Panc1 (cell line): ENCODE data around the gene UGT1A4. TPM values are rescaled to one million over a fixed set of nuclear protein-coding genes. Genes with fewer than 3 reads are reported as not detected.

Experiments
- ATAC-seq: fragments of 200-7000 bp; cut with Tn5 transposase; 2 replicates; pipeline ENCODE4 v1.9.1; 2020; ENCODE audit warnings: mild to moderate bottlenecking, moderate library complexity
- BruUV-seq: library from RNA; stranded (reverse); fragments of 400-500 nt; replicated peaks from 2 replicates; lab custom pipeline; 2021; lab: Mats Ljungman, UMichigan
- CTCF ChIA-PET: fragments of 300-600 bp; sonication (Branson Sonifier 250); formaldehyde crosslinking; loops from one replicate; lab custom pipeline; 2022; ENCODE audit warnings: antibody characterized with exemption; lab: Charles Lee
- POLR2A ChIA-PET: fragments of 300-600 bp; sonication (Branson Sonifier 250); formaldehyde crosslinking; loops from one replicate; lab custom pipeline; 2022; ENCODE audit warnings: antibody characterized with exemption; lab: Charles Lee
- DNase-seq: peaks from one replicate; pipeline ENCODE4 v3.0.0-alpha.2; 2010; ENCODE audit warnings: low read depth, low spot score
- H3K27ac ChIP-seq: 2 replicates; pipeline ENCODE4 v1.5.1; 2011; ENCODE audit warnings: mild to moderate bottlenecking, low read length, inconsistent platforms
- H3K27me3 ChIP-seq: fragments of 200-500 bp; sonication (Bioruptor generic); 2 replicates; pipeline ENCODE4 v1.6.0; 2014; ENCODE audit warnings: low read length, inconsistent platforms; ENCODE audit not compliant: control insufficient read depth, insufficient read depth
- H3K36me3 ChIP-seq: fragments of 200-500 bp; sonication (Bioruptor generic); 2 replicates; pipeline ENCODE4 v1.5.1; 2014; ENCODE audit warnings: inconsistent platforms, mild to moderate bottlenecking, low read length, moderate library complexity; ENCODE audit not compliant: control insufficient read depth, insufficient read depth
- H3K4me1 ChIP-seq: 2 replicates; pipeline ENCODE4 v1.5.1; 2011; ENCODE audit warnings: inconsistent platforms, mild to moderate bottlenecking, low read length, moderate library complexity; ENCODE audit not compliant: control insufficient read depth, insufficient read depth
- H3K4me3 ChIP-seq, 2 experiments: 2 replicates each; pipeline ENCODE4 v1.5.1; 2011 to 2012; ENCODE audit warnings: low read depth in 2 of 2, low read length in 2 of 2, mild to moderate bottlenecking in 2 of 2, inconsistent platforms in 1 of 2, moderate library complexity in 1 of 2
- H3K9me3 ChIP-seq: fragments of 200-500 bp; sonication (Bioruptor generic); 2 replicates; pipeline ENCODE4 v1.5.1; 2014; ENCODE audit warnings: low read depth, mild to moderate bottlenecking, inconsistent platforms, low read length, moderate library complexity; ENCODE audit not compliant: control insufficient read depth, insufficient read depth
- POLR2AphosphoS5 ChIP-seq: IDR thresholded peaks from 2 replicates; pipeline ENCODE4 v1.6.1; 2012; ENCODE audit warnings: mild to moderate bottlenecking, low read depth, low read length, moderate library complexity
- SIN3A ChIP-seq: IDR thresholded peaks from 2 replicates; pipeline ENCODE4 v1.6.1; 2012; ENCODE audit warnings: low read depth, mild to moderate bottlenecking, low read length, moderate library complexity, borderline replicate concordance; ENCODE audit not compliant: insufficient read depth
- TCF7L2 ChIP-seq: IDR thresholded peaks from 2 replicates; pipeline ENCODE4 v1.6.1; 2011; ENCODE audit warnings: mild to moderate bottlenecking, low read depth, low read length, inconsistent platforms
- in situ Hi-C: cut with HindIII; loops from 2 replicates; pipeline ENCODE4 v1.10.0; 2016; ENCODE audit warnings: low sequenced_read_pairs, low pct_unique_long_range_greater_than_20kb
- intact Hi-C: fragments of 100-400 bp; cut with micrococcal nuclease; formaldehyde crosslinking; loops from one replicate; pipeline ENCODE4 v1.10.0; 2022; ENCODE audit not compliant: unreplicated experiment
- total RNA-seq: library from RNA; stranded (reverse); gene quantifications from one replicate; pipeline ENCODE4 v1.2.1, GENCODE V29; 2021; ENCODE audit not compliant: unreplicated experiment
- TF ChIP-seq, protein P1 (sequence below): fragments of 450-650 bp; IDR thresholded peaks from 2 replicates; pipeline ENCODE4 v1.5.1; 2017; ENCODE audit warnings: mild to moderate bottlenecking
- TF ChIP-seq, protein P2 (sequence below), 2 experiments: IDR thresholded peaks; 2 replicates each; pipeline ENCODE4 v1.6.1; 2011 to 2012; ENCODE audit warnings: low read depth in 2 of 2, control low read depth in 1 of 2, low read length in 1 of 2, mild to moderate bottlenecking in 1 of 2, moderate library complexity in 1 of 2; ENCODE audit not compliant: insufficient read depth in 1 of 2

Gene UGT1A4
- total RNA-seq, 1 experiment from 2014 or later: not detected

DNA sequence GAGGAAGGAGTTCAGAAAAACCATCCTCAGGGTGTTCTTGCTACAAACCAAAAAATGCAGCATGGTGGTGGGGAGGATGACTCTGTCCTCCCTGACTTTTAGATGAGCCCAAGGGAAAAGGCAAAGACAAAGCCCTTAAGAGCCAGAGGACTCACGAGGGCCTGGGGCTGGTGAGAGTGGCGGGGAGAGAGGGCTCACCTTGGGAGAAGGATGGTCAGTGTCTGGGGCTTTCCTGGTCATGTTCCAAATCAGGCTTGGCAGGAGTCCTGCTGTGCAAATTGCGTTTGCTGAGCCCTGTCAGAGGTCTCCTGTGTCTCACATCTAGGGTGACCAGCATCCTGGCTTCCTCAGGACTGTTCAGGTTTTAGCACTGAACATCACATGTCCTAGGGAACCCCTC is 46.2 kb downstream of the UGT1A4 start:
- CTCF ChIA-PET: no interaction called here
- intact Hi-C loops: no loop called here

GRCh38 chr2:233766416-233766815 is 47.9 kb downstream of the UGT1A4 start:
- POLR2A ChIA-PET: no interaction called here
- Histone ChIP-seq H3K27me3 (peaks cover 4% of the 10 kb centered on the region; the same call in 1 of the 2 replicates), H3K4me1 (no peaks in the 10 kb centered on the region), H3K9me3 (no peaks in the 10 kb centered on the region), H3K4me3 (no peak overlapping the region), H3K27ac (no peak overlapping the region), H3K36me3 (no peaks in the 10 kb centered on the region)
- intact Hi-C loops (no loop called here), in situ Hi-C loops (no loop called here)
- BruUV-seq: no TSS peak
- DNase-seq (no peak), ATAC-seq (no peak)
- CTCF ChIA-PET: no interaction called here
- TF ChIP-seq, protein P1, sequence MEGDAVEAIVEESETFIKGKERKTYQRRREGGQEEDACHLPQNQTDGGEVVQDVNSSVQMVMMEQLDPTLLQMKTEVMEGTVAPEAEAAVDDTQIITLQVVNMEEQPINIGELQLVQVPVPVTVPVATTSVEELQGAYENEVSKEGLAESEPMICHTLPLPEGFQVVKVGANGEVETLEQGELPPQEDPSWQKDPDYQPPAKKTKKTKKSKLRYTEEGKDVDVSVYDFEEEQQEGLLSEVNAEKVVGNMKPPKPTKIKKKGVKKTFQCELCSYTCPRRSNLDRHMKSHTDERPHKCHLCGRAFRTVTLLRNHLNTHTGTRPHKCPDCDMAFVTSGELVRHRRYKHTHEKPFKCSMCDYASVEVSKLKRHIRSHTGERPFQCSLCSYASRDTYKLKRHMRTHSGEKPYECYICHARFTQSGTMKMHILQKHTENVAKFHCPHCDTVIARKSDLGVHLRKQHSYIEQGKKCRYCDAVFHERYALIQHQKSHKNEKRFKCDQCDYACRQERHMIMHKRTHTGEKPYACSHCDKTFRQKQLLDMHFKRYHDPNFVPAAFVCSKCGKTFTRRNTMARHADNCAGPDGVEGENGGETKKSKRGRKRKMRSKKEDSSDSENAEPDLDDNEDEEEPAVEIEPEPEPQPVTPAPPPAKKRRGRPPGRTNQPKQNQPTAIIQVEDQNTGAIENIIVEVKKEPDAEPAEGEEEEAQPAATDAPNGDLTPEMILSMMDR: no peak
- TF ChIP-seq POLR2AphosphoS5: no peak
- no peak for TF ChIP-seq SIN3A
- TF ChIP-seq, protein P2, sequence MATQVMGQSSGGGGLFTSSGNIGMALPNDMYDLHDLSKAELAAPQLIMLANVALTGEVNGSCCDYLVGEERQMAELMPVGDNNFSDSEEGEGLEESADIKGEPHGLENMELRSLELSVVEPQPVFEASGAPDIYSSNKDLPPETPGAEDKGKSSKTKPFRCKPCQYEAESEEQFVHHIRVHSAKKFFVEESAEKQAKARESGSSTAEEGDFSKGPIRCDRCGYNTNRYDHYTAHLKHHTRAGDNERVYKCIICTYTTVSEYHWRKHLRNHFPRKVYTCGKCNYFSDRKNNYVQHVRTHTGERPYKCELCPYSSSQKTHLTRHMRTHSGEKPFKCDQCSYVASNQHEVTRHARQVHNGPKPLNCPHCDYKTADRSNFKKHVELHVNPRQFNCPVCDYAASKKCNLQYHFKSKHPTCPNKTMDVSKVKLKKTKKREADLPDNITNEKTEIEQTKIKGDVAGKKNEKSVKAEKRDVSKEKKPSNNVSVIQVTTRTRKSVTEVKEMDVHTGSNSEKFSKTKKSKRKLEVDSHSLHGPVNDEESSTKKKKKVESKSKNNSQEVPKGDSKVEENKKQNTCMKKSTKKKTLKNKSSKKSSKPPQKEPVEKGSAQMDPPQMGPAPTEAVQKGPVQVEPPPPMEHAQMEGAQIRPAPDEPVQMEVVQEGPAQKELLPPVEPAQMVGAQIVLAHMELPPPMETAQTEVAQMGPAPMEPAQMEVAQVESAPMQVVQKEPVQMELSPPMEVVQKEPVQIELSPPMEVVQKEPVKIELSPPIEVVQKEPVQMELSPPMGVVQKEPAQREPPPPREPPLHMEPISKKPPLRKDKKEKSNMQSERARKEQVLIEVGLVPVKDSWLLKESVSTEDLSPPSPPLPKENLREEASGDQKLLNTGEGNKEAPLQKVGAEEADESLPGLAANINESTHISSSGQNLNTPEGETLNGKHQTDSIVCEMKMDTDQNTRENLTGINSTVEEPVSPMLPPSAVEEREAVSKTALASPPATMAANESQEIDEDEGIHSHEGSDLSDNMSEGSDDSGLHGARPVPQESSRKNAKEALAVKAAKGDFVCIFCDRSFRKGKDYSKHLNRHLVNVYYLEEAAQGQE (IDR thresholded peaks at IDR 0.05; ENCODE audit: insufficient read depth in 1 of 2, low read depth in 2 of 2, low read length in 1 of 2): no peak
- TF ChIP-seq TCF7L2: no peak

More for the DNA sequence above, 46.2 kb downstream of the UGT1A4 start:
- H3K36me3 ChIP-seq: no peaks in the 10 kb centered on the region
- no peak overlapping the region for H3K4me3 ChIP-seq
- H3K4me1 ChIP-seq: no peaks in the 10 kb centered on the region
- H3K27ac ChIP-seq: no peak overlapping the region
- DNase-seq (no peak), ATAC-seq (no peak)
- TF ChIP-seq TCF7L2 (no peak), SIN3A (no peak)
- in situ Hi-C loops: no loop called here
- POLR2A ChIA-PET: no interaction called here
- BruUV-seq: no TSS peak
- H3K9me3 ChIP-seq: no peaks in the 10 kb centered on the region
- H3K27me3 ChIP-seq: peaks cover 4% of the 10 kb centered on the region; the same call in 1 of the 2 replicates

DNA sequence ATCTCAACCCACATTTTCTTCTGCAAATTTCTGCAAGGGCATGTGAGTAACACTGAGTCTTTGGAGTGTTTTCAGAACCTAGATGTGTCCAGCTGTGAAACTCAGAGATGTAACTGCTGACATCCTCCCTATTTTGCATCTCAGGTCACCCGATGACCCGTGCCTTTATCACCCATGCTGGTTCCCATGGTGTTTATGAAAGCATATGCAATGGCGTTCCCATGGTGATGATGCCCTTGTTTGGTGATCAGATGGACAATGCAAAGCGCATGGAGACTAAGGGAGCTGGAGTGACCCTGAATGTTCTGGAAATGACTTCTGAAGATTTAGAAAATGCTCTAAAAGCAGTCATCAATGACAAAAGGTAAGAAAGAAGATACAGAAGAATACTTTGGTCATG is 49.5 kb downstream of the UGT1A4 start:
- TF ChIP-seq TCF7L2 (no peak), SIN3A (no peak), POLR2AphosphoS5 (no peak)
- TF ChIP-seq, protein P1: no peak
- TF ChIP-seq, protein P2 (IDR thresholded peaks at IDR 0.05; ENCODE audit: insufficient read depth in 1 of 2, low read depth in 2 of 2, low read length in 1 of 2): no peak
- H3K27ac ChIP-seq: no peak overlapping the region
- DNase-seq (no peak), ATAC-seq (no peak)
- intact Hi-C loops: no loop called here
- H3K36me3 ChIP-seq: no peaks in the 10 kb centered on the region
- BruUV-seq: no TSS peak
- CTCF ChIA-PET: no interaction called here
- H3K4me3 ChIP-seq: no peak overlapping the region
- POLR2A ChIA-PET: no interaction called here
- no peaks in the 10 kb centered on the region for H3K4me1 ChIP-seq
- H3K27me3 ChIP-seq: peaks cover 2% of the 10 kb centered on the region; the same call in 1 of the 2 replicates
- H3K9me3 ChIP-seq: no peaks in the 10 kb centered on the region
- in situ Hi-C loops: no loop called here
